ENCODE data around the gene CLRN1. TPM values are rescaled to one million over a fixed set of nuclear protein-coding genes. Genes with fewer than 3 reads are reported as not detected.
A peak's percentile ranks its signal among the peaks of the same experiment; 100 is the strongest.

CLRN1 gene
- total and polyA plus RNA-seq, 2 experiments from 2014 or later: not detected

DNA sequence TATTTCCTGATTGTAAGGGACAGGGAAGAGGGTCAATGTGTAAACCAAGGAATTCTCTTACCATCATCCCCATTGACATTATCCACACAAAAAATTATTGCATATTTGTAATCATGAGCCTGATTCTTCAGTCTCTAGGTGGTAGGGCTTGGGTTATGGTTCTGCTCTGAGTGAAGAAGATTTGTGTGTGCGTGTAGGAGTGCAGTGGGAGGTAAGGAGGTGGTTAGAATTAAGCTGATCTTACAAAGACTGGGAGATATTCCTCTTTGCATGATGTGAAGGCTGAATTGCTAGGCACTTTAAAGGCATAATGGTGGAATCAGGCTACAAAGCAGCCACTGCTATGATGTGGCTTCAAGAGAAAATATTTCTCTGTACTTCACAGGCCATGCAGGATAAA, 44.3 kb downstream of the CLRN1 start:
- Histone ChIP-seq H3K36me3 (replicated peaks; ENCODE audit: insufficient read depth, low read depth) (no peaks in the 10 kb centered on the region), H3K4me3 (no peak overlapping the region), H3K9me3 (ENCODE audit: low read depth) (no peaks in the 10 kb centered on the region), H3K9me2 (replicated peaks; ENCODE audit: insufficient read depth) (no peaks in the 10 kb centered on the region), H3K4me1 (ENCODE audit: insufficient read depth) (no peaks in the 10 kb centered on the region), H3K27ac (no peak overlapping the region), H3K4me2 (no peak overlapping the region), H2AFZ (no peak overlapping the region), H4K20me1 (ENCODE audit: insufficient read depth, poor library complexity, severe bottlenecking) (no peaks in the 10 kb centered on the region), H3K79me2 (no peaks in the 10 kb centered on the region), H3K27me3 (no peaks in the 10 kb centered on the region)
- 96% methylated on average over 1 of the region's 1 CpG for WGBS (ENCODE audit: low lambda C conversion rate, missing lambda C conversion rate)
- no peak for DNase-seq (ENCODE audit: low spot score)
- no peak for TF ChIP-seq EZH2 (IDR thresholded peaks at IDR 0.05; ENCODE audit: borderline replicate concordance)
- TF ChIP-seq, protein P1, sequence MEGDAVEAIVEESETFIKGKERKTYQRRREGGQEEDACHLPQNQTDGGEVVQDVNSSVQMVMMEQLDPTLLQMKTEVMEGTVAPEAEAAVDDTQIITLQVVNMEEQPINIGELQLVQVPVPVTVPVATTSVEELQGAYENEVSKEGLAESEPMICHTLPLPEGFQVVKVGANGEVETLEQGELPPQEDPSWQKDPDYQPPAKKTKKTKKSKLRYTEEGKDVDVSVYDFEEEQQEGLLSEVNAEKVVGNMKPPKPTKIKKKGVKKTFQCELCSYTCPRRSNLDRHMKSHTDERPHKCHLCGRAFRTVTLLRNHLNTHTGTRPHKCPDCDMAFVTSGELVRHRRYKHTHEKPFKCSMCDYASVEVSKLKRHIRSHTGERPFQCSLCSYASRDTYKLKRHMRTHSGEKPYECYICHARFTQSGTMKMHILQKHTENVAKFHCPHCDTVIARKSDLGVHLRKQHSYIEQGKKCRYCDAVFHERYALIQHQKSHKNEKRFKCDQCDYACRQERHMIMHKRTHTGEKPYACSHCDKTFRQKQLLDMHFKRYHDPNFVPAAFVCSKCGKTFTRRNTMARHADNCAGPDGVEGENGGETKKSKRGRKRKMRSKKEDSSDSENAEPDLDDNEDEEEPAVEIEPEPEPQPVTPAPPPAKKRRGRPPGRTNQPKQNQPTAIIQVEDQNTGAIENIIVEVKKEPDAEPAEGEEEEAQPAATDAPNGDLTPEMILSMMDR (IDR thresholded peaks at IDR 0.05; ENCODE audit: poor library complexity): no peak
- TF ChIP-seq EZH2phosphoT487 (IDR thresholded peaks at IDR 0.05; ENCODE audit: low read depth, severe bottlenecking, unreplicated experiment): no peak

DNA sequence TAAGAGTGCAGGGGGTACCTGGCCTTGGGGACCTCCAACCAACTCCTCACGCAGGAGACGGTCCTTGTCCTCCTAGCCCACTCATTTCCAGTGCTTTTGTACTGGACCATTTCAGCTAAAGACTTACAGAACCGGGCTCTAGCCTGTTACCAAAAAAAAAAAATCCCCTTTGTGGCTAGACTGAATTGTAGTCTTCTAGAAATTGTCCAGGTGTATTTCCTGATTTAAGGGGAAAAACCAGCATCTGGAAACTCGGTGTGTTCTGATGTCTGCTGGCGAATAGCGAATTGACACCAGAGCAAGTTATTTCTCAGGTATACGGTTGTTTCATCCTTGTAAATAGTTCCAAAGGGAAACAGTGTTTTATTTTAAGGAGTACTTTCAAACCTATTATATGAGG, 46.2 kb downstream of the CLRN1 start:
- no peaks in the 10 kb centered on the region for H3K9me3 ChIP-seq (ENCODE audit: low read depth)
- no peak overlapping the region for H3K27ac ChIP-seq
- no peaks in the 10 kb centered on the region for H4K20me1 ChIP-seq (ENCODE audit: insufficient read depth, poor library complexity, severe bottlenecking)
- H3K27me3 ChIP-seq: no peaks in the 10 kb centered on the region
- no peak for DNase-seq (ENCODE audit: low spot score)
- H3K4me1 ChIP-seq (ENCODE audit: insufficient read depth): no peaks in the 10 kb centered on the region
- H3K79me2 ChIP-seq: no peaks in the 10 kb centered on the region
- TF ChIP-seq EZH2phosphoT487 (IDR thresholded peaks at IDR 0.05; ENCODE audit: low read depth, severe bottlenecking, unreplicated experiment) (no peak), EZH2 (IDR thresholded peaks at IDR 0.05; ENCODE audit: borderline replicate concordance) (no peak)
- TF ChIP-seq, protein P1 (IDR thresholded peaks at IDR 0.05; ENCODE audit: poor library complexity): no peak
- no peak overlapping the region for H3K4me3 ChIP-seq
- H3K9me2 ChIP-seq (replicated peaks; ENCODE audit: insufficient read depth): no peaks in the 10 kb centered on the region
- H2AFZ ChIP-seq: peak overlapping the region; percentile 74
- no peaks in the 10 kb centered on the region for H3K36me3 ChIP-seq (replicated peaks; ENCODE audit: insufficient read depth, low read depth)
- H3K4me2 ChIP-seq: no peak overlapping the region
- WGBS (ENCODE audit: low lambda C conversion rate, missing lambda C conversion rate): 97% methylated on average over 7 of the region's 7 CpGs

DNA sequence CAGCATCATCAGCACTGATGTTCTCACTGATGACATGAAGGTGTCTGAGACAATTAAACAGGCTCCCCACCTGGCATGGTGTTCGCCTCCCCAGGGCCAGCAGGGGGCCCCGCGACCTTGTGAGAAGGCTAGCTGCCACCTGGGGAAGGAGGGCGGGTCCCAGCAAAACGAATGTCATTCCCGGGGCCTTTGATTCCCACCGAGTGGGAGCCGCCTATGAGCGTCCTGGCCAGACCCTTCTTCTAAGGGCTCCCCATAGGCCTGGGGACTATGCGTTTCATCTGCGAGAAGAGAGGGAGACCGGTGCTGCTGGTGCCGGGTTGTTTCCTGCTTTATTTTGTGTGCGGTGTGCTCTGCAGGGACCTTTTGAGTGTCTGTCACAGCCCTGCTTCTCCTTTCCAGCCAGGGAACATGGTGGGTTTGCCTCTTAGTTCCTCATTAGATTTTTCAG, 46.8 kb downstream of the CLRN1 start:
- Histone ChIP-seq H3K9me3 (ENCODE audit: low read depth) (no peaks in the 10 kb centered on the region), H3K9me2 (replicated peaks; ENCODE audit: insufficient read depth) (no peaks in the 10 kb centered on the region), H3K27ac (no peak overlapping the region), H3K4me3 (no peak overlapping the region), H3K79me2 (no peaks in the 10 kb centered on the region), H3K4me2 (peak overlapping the region; percentile 81), H3K4me1 (ENCODE audit: insufficient read depth) (no peaks in the 10 kb centered on the region), H4K20me1 (ENCODE audit: insufficient read depth, poor library complexity, severe bottlenecking) (no peaks in the 10 kb centered on the region), H3K36me3 (replicated peaks; ENCODE audit: insufficient read depth, low read depth) (no peaks in the 10 kb centered on the region), H3K27me3 (no peaks in the 10 kb centered on the region), H2AFZ (peak overlapping the region; percentile 74)
- 20% methylated on average over 14 of the region's 14 CpGs for WGBS (ENCODE audit: low lambda C conversion rate, missing lambda C conversion rate)
- DNase-seq (ENCODE audit: low spot score): peak; percentile 82
- TF ChIP-seq, protein P1 (IDR thresholded peaks at IDR 0.05; ENCODE audit: poor library complexity): peak; percentile 63
- no peak for TF ChIP-seq EZH2 (IDR thresholded peaks at IDR 0.05; ENCODE audit: borderline replicate concordance)

DNA sequence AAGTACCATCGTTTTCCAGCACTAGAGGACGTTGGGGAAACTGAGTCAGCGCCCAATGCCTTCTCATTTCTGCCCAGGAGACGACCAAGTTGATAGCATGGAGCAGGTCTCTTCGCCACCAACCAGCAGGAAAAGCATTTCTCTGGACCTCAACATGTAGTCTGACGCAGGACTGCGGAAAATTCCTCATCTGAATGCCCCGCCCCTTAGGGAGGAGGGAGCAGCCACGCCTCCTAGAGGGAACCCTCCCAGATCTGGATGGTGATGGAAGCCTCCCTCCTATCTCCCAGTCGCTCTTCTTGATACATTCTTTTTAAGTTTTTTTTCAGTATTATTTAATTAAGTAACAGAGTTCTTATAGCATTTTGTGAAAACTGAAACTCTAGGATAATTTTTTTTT, 49.9 kb downstream of the CLRN1 start:
- H3K27me3 ChIP-seq: peaks cover 4% of the 10 kb centered on the region
- H3K4me1 ChIP-seq (ENCODE audit: insufficient read depth): no peaks in the 10 kb centered on the region
- no peaks in the 10 kb centered on the region for H3K36me3 ChIP-seq (replicated peaks; ENCODE audit: insufficient read depth, low read depth)
- no peaks in the 10 kb centered on the region for H3K9me2 ChIP-seq (replicated peaks; ENCODE audit: insufficient read depth)
- no peaks in the 10 kb centered on the region for H4K20me1 ChIP-seq (ENCODE audit: insufficient read depth, poor library complexity, severe bottlenecking)
- H3K4me2 ChIP-seq: no peak overlapping the region
- H3K27ac ChIP-seq: no peak overlapping the region
- no peak overlapping the region for H2AFZ ChIP-seq
- 69% methylated on average over 10 of the region's 10 CpGs for WGBS (ENCODE audit: low lambda C conversion rate, missing lambda C conversion rate)
- H3K4me3 ChIP-seq: no peak overlapping the region
- TF ChIP-seq, protein P1 (IDR thresholded peaks at IDR 0.05; ENCODE audit: poor library complexity): no peak
- TF ChIP-seq EZH2phosphoT487 (IDR thresholded peaks at IDR 0.05; ENCODE audit: low read depth, severe bottlenecking, unreplicated experiment) (no peak), EZH2 (IDR thresholded peaks at IDR 0.05; ENCODE audit: borderline replicate concordance) (no peak)
- no peaks in the 10 kb centered on the region for H3K9me3 ChIP-seq (ENCODE audit: low read depth)
- no peak for DNase-seq (ENCODE audit: low spot score)
- no peaks in the 10 kb centered on the region for H3K79me2 ChIP-seq

All from hepatocyte (in vitro differentiated cells).